ENCODE results near the gene SPATS2L.

The SPATS2L gene

GRCh38 chr2:200449149-200449548, 142.7 kb downstream of the SPATS2L start:
- no peak for DNase-seq

- DNase-seq, result no peak
These were observed 143.8 kb downstream of the SPATS2L start for GRCh38 chr2:200450288-200450687.

- no peak for DNase-seq
These were observed 145.0 kb downstream of the SPATS2L start for GRCh38 chr2:200451511-200451910.

- no peak for DNase-seq
These were observed 145.9 kb downstream of the SPATS2L start for GRCh38 chr2:200452377-200452776.

- DNase-seq, result no peak
These were observed 146.8 kb downstream of the SPATS2L start for GRCh38 chr2:200453142-200453852.

- DNase-seq, result no peak
These were observed 147.5 kb downstream of the SPATS2L start for GRCh38 chr2:200453853-200454534.

- DNase-seq, result no peak
These were observed 148.7 kb downstream of the SPATS2L start for GRCh38 chr2:200454927-200455801.

GRCh38 chr2:200455958-200456421, 149.5 kb downstream of the SPATS2L start:
- DNase-seq, result no peak

- DNase-seq, result no peak
These were observed 150.1 kb downstream of the SPATS2L start for GRCh38 chr2:200456567-200456966.

- no peak for DNase-seq
These were observed 152.6 kb downstream of the SPATS2L start for GRCh38 chr2:200459101-200459500.

- no peak for DNase-seq
These were observed 155.6 kb downstream of the SPATS2L start for GRCh38 chr2:200461846-200462710.

- DNase-seq, result no peak
These were observed 157.0 kb downstream of the SPATS2L start for GRCh38 chr2:200463452-200463851.

GRCh38 chr2:200466425-200467418, 160.2 kb downstream of the SPATS2L start:
- no peak for DNase-seq

- DNase-seq, result no peak
These were observed 161.6 kb downstream of the SPATS2L start for GRCh38 chr2:200467806-200468681.

- DNase-seq, result no peak
These were observed 163.3 kb downstream of the SPATS2L start for GRCh38 chr2:200469708-200470211.

- no peak for DNase-seq
These were observed 163.7 kb downstream of the SPATS2L start for GRCh38 chr2:200470230-200470629.

GRCh38 chr2:200471324-200471848, 164.9 kb downstream of the SPATS2L start:
- no peak for DNase-seq

GRCh38 chr2:200471928-200472645, 165.6 kb downstream of the SPATS2L start:
- no peak for DNase-seq
